GM21526 (cell line): ENCODE measurements around the gene ARHGAP11B.
"Not testable (repeated sequence)": the region's sequence is repeated elsewhere in the genome, so short reads cannot be mapped to it uniquely, and the experiment has no call there.

Experiments
- ATAC-seq: cut with Tn5 transposase; IDR thresholded peaks from one replicate; pipeline ENCODE4 v1.9.1; 2021; ENCODE audit warnings: moderate library complexity; ENCODE audit not compliant: unreplicated experiment, low FRiP score

The ARHGAP11B gene

DNA sequence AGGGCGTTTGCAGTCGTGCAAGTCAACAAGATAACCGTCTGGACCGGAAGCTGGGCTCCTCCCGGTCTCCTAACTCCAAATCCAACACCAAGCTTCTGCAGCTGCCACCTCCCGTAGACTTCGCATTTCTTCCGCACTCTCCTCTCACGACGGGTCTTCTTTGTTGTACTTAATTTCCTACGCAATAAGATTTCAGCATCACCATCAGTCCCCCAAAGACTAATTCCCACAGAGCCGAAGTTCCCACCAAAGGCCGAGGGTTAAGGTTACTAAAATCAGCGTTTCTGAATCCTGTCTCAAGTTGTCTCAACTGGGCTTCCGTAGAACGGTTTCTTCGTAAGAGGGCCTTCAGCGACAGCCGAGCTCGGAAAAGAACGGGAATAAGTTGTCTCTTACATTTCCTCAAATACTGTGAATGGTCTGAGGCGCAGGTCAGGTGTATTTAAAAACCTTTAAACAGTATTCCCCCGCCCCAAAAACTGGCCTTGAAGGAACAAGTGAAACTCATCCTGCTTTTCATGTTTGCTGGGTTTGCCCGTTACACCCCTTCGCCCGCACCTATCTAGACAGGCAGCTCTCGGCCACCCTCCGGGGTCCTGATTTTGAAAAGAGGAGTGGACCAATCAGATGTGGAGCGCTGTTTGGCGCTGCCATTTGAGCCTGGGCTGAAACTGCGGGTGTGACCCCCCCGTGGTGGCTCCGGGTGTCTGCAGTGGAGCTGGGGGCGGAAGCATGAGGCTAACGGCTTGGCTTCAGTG is at the start of gene ARHGAP11B:
Gene ARHGAP11B (plus strand): TSS at position 693 of the 758 bp plus-strand sequence.
- peak; percentile 90 for ATAC-seq

- not testable (repeated sequence) for ATAC-seq
Observed at GRCh38 chr15:30579394-30579970, 46.4 kb upstream of the ARHGAP11B start.

- not testable (repeated sequence) for ATAC-seq
Observed at GRCh38 chr15:30580716-30581115, 45.2 kb upstream of the ARHGAP11B start.

- not testable (repeated sequence) for ATAC-seq
Observed at GRCh38 chr15:30598953-30599352, 27.0 kb upstream of the ARHGAP11B start.

GRCh38 chr15:30603796-30604195 is 22.1 kb upstream of the ARHGAP11B start, which contains the start of gene GOLGA8H:
TSS of gene GOLGA8H (plus strand) at chr15:30604028. CDS start at chr15:30604126, 98 bp downstream.
- not testable (repeated sequence) for ATAC-seq

DNA sequence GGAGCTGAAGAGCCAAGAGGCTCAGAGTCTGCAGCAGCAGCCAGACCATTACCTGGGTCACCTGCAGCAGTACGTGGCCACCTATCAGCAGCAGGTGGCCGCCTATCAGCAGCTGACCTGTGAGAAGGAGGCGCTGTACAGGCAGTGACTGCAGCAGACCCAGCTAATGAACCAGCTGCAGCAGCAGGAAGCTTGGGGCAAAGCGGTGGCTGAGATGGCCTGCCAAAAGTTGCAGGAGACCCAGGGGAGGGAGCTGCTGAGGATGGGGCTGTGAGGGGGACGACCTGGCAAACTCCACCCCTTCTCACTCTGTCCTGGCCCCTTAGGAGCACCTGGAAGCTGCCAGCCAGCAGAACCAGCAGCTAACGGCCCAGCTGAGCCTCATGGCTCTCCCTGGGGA is 13.7 kb upstream of the ARHGAP11B start:
- not testable (repeated sequence) for ATAC-seq

DNA sequence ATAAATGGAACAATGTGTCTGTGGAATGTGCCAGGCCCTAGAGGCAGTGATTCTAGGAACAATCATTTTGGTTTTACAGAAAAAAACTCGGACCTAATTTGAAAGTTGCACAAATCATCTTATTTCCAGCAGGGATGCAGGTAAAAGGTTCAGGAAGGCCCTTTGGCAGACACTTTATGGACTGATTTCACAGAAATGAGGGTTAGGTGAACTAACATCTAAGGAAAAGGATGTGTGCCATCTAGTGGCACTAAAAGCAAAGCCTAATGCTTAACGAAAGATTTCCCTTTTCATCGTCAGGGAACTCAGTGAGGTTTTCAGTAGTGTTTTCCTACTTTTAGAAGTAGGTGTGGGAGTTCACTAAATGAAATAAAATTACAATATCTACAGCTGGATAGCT is 4.6 kb upstream of the ARHGAP11B start:
- ATAC-seq: not testable (repeated sequence)

- ATAC-seq: not testable (repeated sequence)
Observed at GRCh38 chr15:30626194-30626565, 252 bp downstream of the ARHGAP11B start.

DNA sequence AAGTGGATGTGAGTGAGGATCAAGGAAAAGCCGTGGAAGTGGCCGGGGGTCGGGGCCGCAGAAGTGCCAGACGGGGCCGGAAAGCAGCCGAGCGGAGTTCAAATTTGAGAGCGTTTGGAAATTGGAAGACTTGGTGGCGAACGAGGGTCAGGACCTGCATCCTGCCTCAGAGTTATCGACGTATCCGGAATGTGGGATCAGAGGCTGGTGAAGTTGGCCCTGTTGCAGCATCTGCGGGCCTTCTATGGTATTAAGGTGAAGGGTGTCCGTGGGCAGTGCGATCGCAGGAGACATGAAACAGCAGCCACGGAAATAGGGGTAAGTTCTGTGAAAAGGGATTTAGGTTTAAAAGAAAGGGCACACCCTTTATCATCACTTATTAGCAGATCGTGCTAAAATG is 704 bp downstream of the ARHGAP11B start:
- not testable (repeated sequence) for ATAC-seq

- ATAC-seq: peak; percentile 68
Observed at GRCh38 chr15:30650012-30650929, 24.3 kb downstream of the ARHGAP11B start.

DNA sequence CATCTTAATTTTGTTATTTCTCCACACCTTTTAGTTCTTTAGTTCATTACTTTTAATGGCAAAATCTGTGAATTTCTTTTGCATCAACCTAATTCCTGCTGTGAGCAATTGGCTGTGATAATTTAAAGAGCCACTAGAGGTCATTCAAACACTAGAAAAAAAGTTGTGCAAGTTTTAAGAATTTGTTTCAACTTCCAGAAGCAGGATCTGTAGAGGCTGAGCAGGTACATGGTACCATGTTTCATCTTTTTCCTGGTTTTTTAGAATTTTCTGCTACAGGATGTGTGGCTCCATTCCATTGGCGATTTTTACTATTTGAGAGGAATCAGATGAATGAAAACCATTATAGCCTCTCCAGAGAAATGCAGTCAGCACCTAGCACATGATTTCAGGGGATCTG is 35.2 kb downstream of the ARHGAP11B start:
- not testable (repeated sequence) for ATAC-seq

- not testable (repeated sequence) for ATAC-seq
Observed at GRCh38 chr15:30669621-30670020, 43.7 kb downstream of the ARHGAP11B start.

DNA sequence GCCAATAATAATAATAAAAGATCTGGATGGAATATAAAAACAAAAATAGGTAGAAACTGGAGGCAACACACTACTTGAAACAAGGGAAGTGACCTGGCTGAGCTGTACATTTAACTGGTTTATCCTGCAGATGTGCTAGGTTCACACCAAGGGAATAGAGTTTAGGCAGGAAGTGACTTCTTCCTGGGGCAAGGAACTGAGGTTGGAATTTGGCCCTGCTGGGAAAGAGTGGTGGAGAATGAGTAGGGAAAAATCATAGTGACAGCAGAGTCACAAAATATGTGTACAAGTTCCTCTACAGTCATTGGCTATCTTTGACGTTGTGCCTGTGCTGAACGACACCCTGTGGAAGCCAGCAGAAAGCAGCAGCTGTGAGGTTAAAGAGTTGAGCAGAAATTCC is 44.1 kb downstream of the ARHGAP11B start:
- ATAC-seq: no peak

DNA sequence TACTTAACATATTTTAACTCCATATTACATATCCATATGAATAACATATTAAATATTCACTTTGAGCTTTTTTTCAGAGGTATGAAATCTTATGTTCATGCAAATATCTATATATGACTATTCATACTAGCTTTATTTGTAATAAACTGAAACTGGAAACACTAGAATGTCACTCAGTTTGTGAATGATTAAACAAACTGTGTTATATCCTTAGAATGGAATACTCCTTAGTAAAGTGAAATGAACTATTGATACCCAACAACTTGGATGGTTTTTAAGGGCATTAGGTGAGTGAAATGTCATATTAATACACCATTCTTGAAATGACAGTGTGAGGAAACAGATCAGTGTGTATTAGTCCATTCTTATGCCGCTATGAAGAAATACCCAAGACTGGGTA is 45.4 kb downstream of the ARHGAP11B start:
- no peak for ATAC-seq

GRCh38 chr15:30675126-30675525 is 49.2 kb downstream of the ARHGAP11B start:
- no peak for ATAC-seq

DNA sequence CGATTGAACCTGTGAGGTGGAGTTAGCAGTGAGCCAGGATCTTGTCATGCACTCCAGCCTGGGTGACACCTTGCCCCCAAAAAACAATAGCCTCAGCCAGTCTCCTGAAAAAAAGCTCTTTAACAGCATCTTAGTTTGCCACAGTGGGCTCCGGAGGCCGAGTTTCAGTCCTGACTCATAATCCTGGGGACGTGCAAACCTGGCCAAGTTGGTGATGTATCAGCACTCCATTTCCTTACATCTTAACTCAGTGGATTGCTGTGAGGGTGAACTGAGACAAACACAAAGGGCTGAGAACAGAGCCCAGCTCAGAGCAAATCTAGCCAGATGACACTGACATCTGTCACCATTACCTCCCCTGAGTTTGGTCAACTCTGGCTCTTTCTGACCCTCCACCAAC is 50.0 kb downstream of the ARHGAP11B start:
- ATAC-seq: not testable (repeated sequence)

DNA sequence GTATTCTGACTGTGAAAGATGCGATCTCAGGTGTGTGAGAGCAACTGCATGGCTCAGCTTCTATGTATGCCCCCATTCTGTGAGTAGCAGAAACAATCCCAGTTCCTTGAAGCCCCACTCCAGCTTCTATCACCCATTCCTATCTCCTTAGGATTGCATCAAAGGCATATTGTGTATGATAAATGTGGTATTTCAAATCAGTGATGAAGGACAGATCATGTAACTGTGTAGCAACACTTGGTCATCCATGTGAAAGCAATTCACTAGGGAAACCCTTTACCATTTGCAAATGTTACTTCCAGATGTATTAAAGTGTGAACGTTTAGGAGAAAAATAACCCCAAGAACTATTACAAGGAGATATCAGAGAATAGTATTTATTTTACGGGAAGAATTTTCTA is 55.1 kb downstream of the ARHGAP11B start:
- ATAC-seq: not testable (repeated sequence)

GRCh38 chr15:30685709-30686285 is 59.9 kb downstream of the ARHGAP11B start:
- ATAC-seq: not testable (repeated sequence)

GRCh38 chr15:30686651-30687050 is 60.7 kb downstream of the ARHGAP11B start:
- ATAC-seq: not testable (repeated sequence)
